Activated T-cell treated with anti-CD3 and anti-CD28 coated beads for 48 hours (primary cell): ENCODE results near the gene CTDNEP1.
A peak's percentile ranks its signal among the peaks of the same experiment; 100 is the strongest.

ENCODE experiments used
- DNase-seq: peaks from one replicate; pipeline ENCODE4 v3.0.0-alpha.2; 2020; ENCODE audit warnings: low read depth

The CTDNEP1 gene

GRCh38 chr17:7214300-7215135 lies 37.0 kb downstream of the CTDNEP1 start:
- peak; percentile 100 for DNase-seq

- DNase-seq, result no peak
Measured at GRCh38 chr17:7213895-7214299, 37.6 kb downstream of the CTDNEP1 start.

DNA sequence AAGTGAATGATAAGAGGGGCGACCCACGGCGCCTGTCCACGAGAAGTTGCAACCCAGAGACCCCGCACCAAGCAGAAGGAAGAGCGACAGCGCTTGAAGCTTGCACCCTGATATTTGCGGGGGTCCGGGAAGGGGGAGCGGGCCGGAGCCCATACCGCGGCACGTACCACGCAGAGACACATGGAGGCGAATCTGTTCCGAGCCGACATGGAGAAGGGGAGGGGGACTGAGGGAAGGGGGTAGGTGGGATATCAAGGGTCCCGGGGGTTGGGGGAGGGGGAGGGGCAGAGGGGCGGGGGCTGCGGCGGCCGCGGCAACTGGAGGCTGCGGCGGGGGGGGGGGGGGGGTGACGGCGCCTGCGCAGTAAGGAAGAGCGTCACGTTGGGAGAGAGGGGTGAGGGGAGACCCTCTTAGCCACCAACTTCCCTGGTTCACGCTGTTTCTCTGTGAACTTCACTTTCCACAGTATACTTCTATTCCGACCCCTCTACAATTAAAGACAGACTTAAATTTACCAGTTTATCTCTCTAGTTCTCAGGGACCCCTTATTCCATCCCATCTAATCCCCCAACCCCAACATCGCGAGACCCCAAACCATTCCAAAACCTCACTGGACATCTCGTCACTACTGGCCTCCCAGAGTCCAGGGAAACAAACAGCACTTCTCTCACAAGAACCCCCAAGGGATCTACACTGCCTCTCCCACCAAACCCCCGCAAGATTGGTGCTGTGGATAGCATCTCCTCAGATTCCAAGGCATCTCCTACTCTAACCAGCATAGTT lies 39.9 kb downstream of the CTDNEP1 start:
- no peak for DNase-seq

- no peak for DNase-seq
Measured at GRCh38 chr17:7208754-7209460, 42.6 kb downstream of the CTDNEP1 start.

DNA sequence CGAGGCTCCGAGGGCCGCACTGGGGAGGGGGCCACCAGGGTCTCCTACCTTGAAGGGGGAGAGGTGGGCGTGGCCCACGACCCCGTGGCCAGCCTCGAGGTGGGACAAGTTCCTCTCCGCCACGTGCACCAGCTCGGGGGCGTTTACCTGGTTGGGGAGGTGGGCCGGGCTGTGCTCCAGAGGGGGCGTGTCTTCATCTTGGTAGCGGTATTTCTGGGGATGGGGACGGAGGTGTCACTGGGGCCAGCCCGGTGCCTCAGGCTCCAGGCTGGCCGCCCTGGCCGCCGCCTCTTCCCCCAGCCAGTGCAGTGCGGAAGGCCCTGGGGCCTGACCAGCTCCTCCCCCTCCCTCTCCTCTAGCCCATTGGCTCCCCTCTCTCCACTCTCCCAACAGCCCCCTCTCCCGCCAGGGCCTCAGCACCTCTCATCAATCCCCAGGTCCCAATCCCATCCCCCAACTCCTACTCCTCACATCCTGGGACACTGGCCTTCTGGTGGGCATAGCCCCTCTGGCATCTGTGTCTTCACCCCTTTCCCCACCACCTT lies 43.4 kb downstream of the CTDNEP1 start:
- DNase-seq, result no peak

- DNase-seq, result no peak
Measured at GRCh38 chr17:7207120-7208001, 44.2 kb downstream of the CTDNEP1 start.

DNA sequence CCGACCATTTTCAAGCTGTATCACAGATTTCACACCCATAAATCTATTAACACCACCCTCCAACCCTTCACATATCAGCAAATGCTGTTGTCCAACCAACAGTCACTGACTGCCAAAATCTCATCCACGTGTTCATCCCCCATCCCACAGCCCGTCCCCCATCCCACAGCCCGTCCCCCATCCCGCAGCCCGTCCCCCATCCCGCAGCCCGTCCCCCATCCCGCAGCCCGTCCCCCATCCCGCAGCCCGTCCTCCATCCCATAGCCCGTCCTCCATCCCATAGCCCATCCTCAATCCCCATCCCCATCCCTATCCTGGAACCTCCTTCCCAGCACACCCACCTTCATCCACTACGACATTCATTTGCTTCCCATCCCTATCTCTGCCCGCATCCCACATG lies 46.0 kb downstream of the CTDNEP1 start:
- DNase-seq, result no peak

- DNase-seq, result peak; percentile 89
Measured at GRCh38 chr17:7204828-7205461, 46.6 kb downstream of the CTDNEP1 start.

DNA sequence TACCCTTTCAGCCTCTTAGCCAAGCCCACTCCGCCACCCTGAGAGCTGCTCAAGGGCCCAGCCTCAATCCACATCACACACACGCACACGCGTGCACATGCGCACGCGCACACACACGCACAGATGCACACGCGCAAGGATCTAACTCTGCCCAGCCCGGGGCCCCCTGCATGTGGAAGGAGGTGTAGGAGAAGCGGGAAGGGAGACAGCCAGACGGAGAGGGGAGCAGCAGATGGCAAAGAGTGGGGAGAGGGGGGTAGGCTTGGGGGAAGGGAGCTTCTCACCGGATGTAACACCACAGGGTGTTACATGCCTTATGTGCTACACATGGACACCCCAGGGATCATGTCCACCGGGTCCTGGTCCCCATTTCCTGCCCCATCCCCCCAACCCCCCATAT lies 47.2 kb downstream of the CTDNEP1 start:
- no peak for DNase-seq

DNA sequence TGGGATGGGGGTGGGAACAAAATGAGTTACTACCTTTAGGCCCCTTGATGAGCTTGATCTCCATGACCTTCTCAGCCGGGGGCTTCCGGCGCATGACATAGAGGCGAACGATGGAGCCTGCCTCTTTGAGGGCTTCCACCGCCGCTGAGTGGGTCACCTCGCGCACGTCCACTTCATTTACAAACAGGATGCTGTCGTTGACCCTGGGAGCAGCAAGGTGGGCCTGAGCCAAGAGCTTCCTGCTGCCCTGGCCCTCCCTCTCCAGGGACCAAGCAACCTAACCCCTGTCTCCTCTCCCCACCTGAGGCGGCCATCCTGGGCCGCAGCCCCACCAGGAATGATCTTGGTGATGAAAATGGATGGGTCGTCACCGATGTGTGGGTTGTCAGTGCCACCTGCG lies 48.1 kb downstream of the CTDNEP1 start:
- DNase-seq, result no peak

GRCh38 chr17:7196651-7197401 lies 54.7 kb downstream of the CTDNEP1 start:
- DNase-seq, result no peak

GRCh38 chr17:7195971-7196370 lies 55.6 kb downstream of the CTDNEP1 start:
- no peak for DNase-seq
